Liver (tissue), 9 donors: ENCODE data around the gene SHROOM1. TPM values are rescaled to one million over a fixed set of nuclear protein-coding genes. Genes with fewer than 3 reads are reported as not detected.

Experiments used
- DNase-seq: peaks from one replicate; pipeline ENCODE4 v3.0.0-alpha.2; 2017; ENCODE audit warnings: low spot score
- H3K27ac ChIP-seq, 2 donors: one replicate each; pipeline ENCODE4 v1.7.0; 2013; ENCODE audit warnings: inconsistent platforms in 2 of 2, low read length in 2 of 2, control low read depth in 1 of 2, low read depth in 1 of 2, mild to moderate bottlenecking in 1 of 2
- H3K27me3 ChIP-seq, 4 donors: one replicate each; pipeline versions ENCODE4 v1.6.1 to v1.7.0; 2013; ENCODE audit warnings: low read length in 3 of 4, inconsistent platforms in 1 of 4, mild to moderate bottlenecking in 1 of 4, moderate library complexity in 1 of 4; ENCODE audit not compliant: control insufficient read depth in 4 of 4, insufficient read depth in 4 of 4
- H3K36me3 ChIP-seq, 4 donors: one replicate each; pipeline versions ENCODE4 v1.6.1 to v1.7.0; 2013; ENCODE audit warnings: low read length in 3 of 4, mild to moderate bottlenecking in 3 of 4, low read depth in 1 of 4, moderate library complexity in 1 of 4; ENCODE audit not compliant: control insufficient read depth in 4 of 4, insufficient read depth in 3 of 4
- H3K4me1 ChIP-seq, 4 donors: one replicate each; pipeline versions ENCODE4 v1.6.1 to v1.7.0; 2013; ENCODE audit warnings: low read length in 3 of 4, mild to moderate bottlenecking in 3 of 4, moderate library complexity in 1 of 4; ENCODE audit not compliant: control insufficient read depth in 4 of 4, insufficient read depth in 4 of 4
- H3K4me3 ChIP-seq, 3 donors: one replicate each; pipeline versions ENCODE4 v1.6.1 to v1.7.0; 2013; ENCODE audit warnings: low read length in 3 of 3, control low read depth in 1 of 3, low read depth in 1 of 3, mild to moderate bottlenecking in 1 of 3
- H3K9ac ChIP-seq, 2 donors: one replicate each; pipeline ENCODE4 v1.7.0; 2013; ENCODE audit warnings: low read length in 2 of 2, mild to moderate bottlenecking in 2 of 2, moderate library complexity in 2 of 2, control low read depth in 1 of 2, low read depth in 1 of 2
- H3K9me3 ChIP-seq, 4 donors: one replicate each; pipeline versions ENCODE4 v1.6.1 to v1.7.0; 2013; ENCODE audit warnings: low read length in 3 of 4; ENCODE audit not compliant: control insufficient read depth in 4 of 4
- ATF3 ChIP-seq: IDR thresholded peaks from 2 replicates; pipeline ENCODE4 v1.6.1; 2016; ENCODE audit warnings: antibody characterized with exemption
- CTCF ChIP-seq: fragments of 150-350 bp; IDR thresholded peaks from 2 replicates; pipeline ENCODE4 v1.5.1; 2017; ENCODE audit warnings: improper control_type of control experiment, low read depth, low read length; ENCODE audit not compliant: missing input control
- EGR1 ChIP-seq, 2 donors: IDR thresholded peaks; 2 replicates each; pipeline ENCODE4 v1.6.1; 2016 to 2018; ENCODE audit warnings: antibody characterized with exemption in 2 of 2, low read depth in 2 of 2
- FOXA1 ChIP-seq: IDR thresholded peaks from 2 replicates; pipeline ENCODE4 v1.6.1; 2016; ENCODE audit warnings: antibody characterized with exemption
- FOXA2 ChIP-seq: IDR thresholded peaks from 2 replicates; pipeline ENCODE4 v1.6.1; 2016; ENCODE audit warnings: antibody characterized with exemption
- GABPA ChIP-seq, 2 donors: IDR thresholded peaks in 1 of 2; conservative IDR thresholded peaks in 1 of 2; 2 replicates each; pipeline ENCODE4 v1.6.1; 2016; ENCODE audit warnings: antibody characterized with exemption in 2 of 2, mild to moderate bottlenecking in 1 of 2, moderate library complexity in 1 of 2
- HNF4A ChIP-seq, 2 donors: conservative IDR thresholded peaks; 2 replicates each; pipeline ENCODE4 v1.6.1; 2016; ENCODE audit warnings: antibody characterized with exemption in 2 of 2, mild to moderate bottlenecking in 2 of 2
- HNF4G ChIP-seq: IDR thresholded peaks from 2 replicates; pipeline ENCODE4 v1.6.1; 2016; ENCODE audit warnings: antibody characterized with exemption
- NR2F2 ChIP-seq: IDR thresholded peaks from 2 replicates; pipeline ENCODE4 v1.6.1; 2016; ENCODE audit warnings: antibody characterized with exemption
- RAD21 ChIP-seq, 2 donors: IDR thresholded peaks; 2 replicates each; pipeline ENCODE4 v1.6.1; 2016; ENCODE audit warnings: antibody characterized with exemption in 2 of 2, mild to moderate bottlenecking in 2 of 2
- REST ChIP-seq: IDR thresholded peaks from 2 replicates; pipeline ENCODE4 v1.6.1; 2016; ENCODE audit warnings: antibody characterized with exemption, mild to moderate bottlenecking
- RXRA ChIP-seq, 2 donors: IDR thresholded peaks; 2 replicates each; pipeline ENCODE4 v1.6.1; 2017 to 2018; ENCODE audit warnings: antibody characterized with exemption in 2 of 2, mild to moderate bottlenecking in 1 of 2
- SP1 ChIP-seq: IDR thresholded peaks from 2 replicates; pipeline ENCODE4 v1.6.1; 2018; ENCODE audit warnings: antibody characterized with exemption, mild to moderate bottlenecking
- YY1 ChIP-seq: IDR thresholded peaks from 2 replicates; pipeline ENCODE4 v1.6.1; 2016; ENCODE audit warnings: antibody characterized with exemption, mild to moderate bottlenecking
- WGBS: extraction: QIAGEN DNeasy Blood & Tissue Kit; methylation state at CpG from one replicate; pipeline ENCODE4 v1.1.7; 2013; 5-methylcytosine and 5-hydroxymethylcytosine counted together
- polyA plus RNA-seq, 2 donors: library from polyadenylated mRNA; stranded (reverse) in 1 of 2; unstranded in 1 of 2; fragments of 200-250 nt in 1 of 2; fragments of >200 nt in 1 of 2; fragmentation: Nextera tagmentation in 1 of 2; extraction: Ambion mirVana in 1 of 2; gene quantifications; one replicate each; pipeline versions ENCODE4 v1.2.1 to v1.2.3, GENCODE V29; 2013 to 2015
- total RNA-seq, 2 donors: library from RNA; depleted of rRNA; stranded (reverse); fragments of >200 nt; gene quantifications; one replicate each; pipeline ENCODE4 v1.2.3, GENCODE V29; 2014
- donor health status: healthy.
- donor health status: healthy.
- donor health status: healthy.
- donor health status: healthy.
- donor health status: healthy.

SHROOM1 gene
- total and polyA plus RNA-seq, 4 donors = 6.1 to 28.5 (median 18.3) TPM

- WGBS = 68% methylated on average over 3 of the region's 3 CpGs
- no peak for DNase-seq
- no peaks in the 10 kb centered on the region for H3K27me3 ChIP-seq
- peaks cover 3 to 24% (median 7%) of the 10 kb centered on the region in 4 donors for H3K4me1 ChIP-seq
- no peaks in the 10 kb centered on the region for H3K9me3 ChIP-seq
- no peak overlapping the region for H3K9ac ChIP-seq
- TF ChIP-seq RAD21 (IDR thresholded peaks at IDR 0.05) = no peak
- no peak for TF ChIP-seq REST
- TF ChIP-seq FOXA1 = no peak
- TF ChIP-seq NR2F2 = no peak
- no peak for TF ChIP-seq ATF3
- no peak for TF ChIP-seq EGR1 (IDR thresholded peaks at IDR 0.05; ENCODE audit: low read depth in 2 of 2)
- no peak for TF ChIP-seq RXRA (IDR thresholded peaks at IDR 0.05)
- no peak for TF ChIP-seq HNF4A (conservative IDR thresholded peaks at IDR 0.05)
- no peak for TF ChIP-seq GABPA (IDR thresholded peaks at IDR 0.05 in 1 of 2, conservative IDR thresholded peaks at IDR 0.05 in 1 of 2)
- TF ChIP-seq YY1 = no peak
- TF ChIP-seq FOXA2 = no peak
- TF ChIP-seq SP1 = no peak
- H3K27ac ChIP-seq = no peak overlapping the region
- H3K36me3 ChIP-seq = no peaks in the 10 kb centered on the region
- H3K4me3 ChIP-seq = no peak overlapping the region
Measured at GRCh38 chr5:132774406-132774805, 56.0 kb downstream of the SHROOM1 start.

GRCh38 chr5:132773601-132774355 lies 56.7 kb downstream of the SHROOM1 start:
- Histone ChIP-seq H3K36me3 (no peaks in the 10 kb centered on the region), H3K4me1 (peaks cover 3 to 24% (median 7%) of the 10 kb centered on the region in 4 donors), H3K27me3 (no peaks in the 10 kb centered on the region), H3K4me3 (no peak overlapping the region), H3K9me3 (no peaks in the 10 kb centered on the region), H3K9ac (no peak overlapping the region), H3K27ac (no peak overlapping the region)
- 87% methylated on average over 12 of the region's 12 CpGs for WGBS
- no peak for DNase-seq
- TF ChIP-seq EGR1 (IDR thresholded peaks at IDR 0.05; ENCODE audit: low read depth in 2 of 2) (no peak), CTCF (no peak), NR2F2 (no peak), HNF4G (no peak), FOXA1 (no peak), REST (no peak), YY1 (no peak)
